HEK293 (cell line): ENCODE results near the gene ALG8.

ENCODE experiments used
- CTCF ChIA-PET: fragments of 350-600 bp; formaldehyde crosslinking; extraction: SDS; loops from one replicate; lab custom pipeline; 2021; ENCODE audit warnings: antibody characterized with exemption; lab: Yijun Ruan, JAX
- POLR2A ChIA-PET: fragments of 300-600 bp; formaldehyde crosslinking; extraction: SDS; loops from one replicate; lab custom pipeline; 2020; ENCODE audit warnings: antibody characterized with exemption, inconsistent platforms; lab: Yijun Ruan, JAX
- H3K27ac ChIP-seq: fragments of 200-500 bp; sonication (Bioruptor generic); 2 replicates; pipeline ENCODE4 v1.5.1; 2014; ENCODE audit warnings: low read depth, low read length, control low read depth, inconsistent platforms; ENCODE audit errors: extremely low read depth
- H3K36me3 ChIP-seq, 2 experiments: fragments of 200-500 bp in 1 of 2; sonication (Bioruptor generic) in 1 of 2; 1 replicate in 1 of 2; 2 replicates in 1 of 2; pipeline ENCODE4 v1.5.1; 2014 to 2017; ENCODE audit warnings: inconsistent platforms in 2 of 2, low read length in 2 of 2; ENCODE audit not compliant: control insufficient read depth in 2 of 2, insufficient read depth in 1 of 2
- H3K4me1 ChIP-seq: fragments of 200-500 bp; sonication (Bioruptor generic); 2 replicates; pipeline ENCODE4 v1.5.1; 2014; ENCODE audit warnings: mild to moderate bottlenecking, low read length, inconsistent platforms; ENCODE audit not compliant: control insufficient read depth, insufficient read depth
- H3K4me3 ChIP-seq: 2 replicates; pipeline ENCODE4 v1.5.1; 2011; ENCODE audit warnings: low read depth, mild to moderate bottlenecking, control low read depth, low read length, moderate library complexity
- H3K9me3 ChIP-seq: fragments of 200-500 bp; sonication (Bioruptor generic); 2 replicates; pipeline ENCODE4 v1.5.1; 2014; ENCODE audit warnings: low read depth, low read length, inconsistent platforms; ENCODE audit not compliant: control insufficient read depth, insufficient read depth
- BCL11A ChIP-seq: fragments of 450-650 bp; formaldehyde crosslinking; IDR thresholded peaks from 2 replicates; pipeline ENCODE4 v1.5.1; 2016; ENCODE audit warnings: low read depth, missing biosample characterization, missing genetic modification characterization
- FEZF1 ChIP-seq: fragments of 450-650 bp; formaldehyde crosslinking; IDR thresholded peaks from 2 replicates; pipeline ENCODE4 v1.5.1; 2016; ENCODE audit warnings: missing biosample characterization, missing genetic modification characterization
- KLF8 ChIP-seq: fragments of 450-650 bp; formaldehyde crosslinking; IDR thresholded peaks from 2 replicates; pipeline ENCODE4 v1.5.1; 2016; ENCODE audit warnings: missing biosample characterization, missing genetic modification characterization
- MZF1 ChIP-seq: fragments of 450-650 bp; formaldehyde crosslinking; IDR thresholded peaks from 2 replicates; pipeline ENCODE4 v1.5.1; 2017; ENCODE audit warnings: missing biosample characterization, missing genetic modification characterization, borderline replicate concordance
- TRIM28 ChIP-seq: IDR thresholded peaks from 2 replicates; pipeline ENCODE4 v1.6.1; 2011; ENCODE audit warnings: low read length, control low read depth, borderline replicate concordance
- ZIC2 ChIP-seq: fragments of 450-650 bp; formaldehyde crosslinking; IDR thresholded peaks from 2 replicates; pipeline ENCODE4 v1.5.1; 2016; ENCODE audit warnings: missing biosample characterization, missing genetic modification characterization
- ZNF10 ChIP-seq: fragments of 450-650 bp; formaldehyde crosslinking; IDR thresholded peaks from 2 replicates; pipeline ENCODE4 v1.5.1; 2017; ENCODE audit warnings: missing biosample characterization, missing genetic modification characterization
- ZNF114 ChIP-seq: fragments of 450-650 bp; formaldehyde crosslinking; IDR thresholded peaks from 2 replicates; pipeline ENCODE4 v1.5.0; 2017; ENCODE audit warnings: missing biosample characterization, missing genetic modification characterization
- ZNF121 ChIP-seq: fragments of 450-650 bp; formaldehyde crosslinking; IDR thresholded peaks from 2 replicates; pipeline ENCODE4 v1.5.1; 2016; ENCODE audit warnings: missing biosample characterization, missing genetic modification characterization
- ZNF423 ChIP-seq: fragments of 450-650 bp; formaldehyde crosslinking; IDR thresholded peaks from 2 replicates; pipeline ENCODE4 v1.5.1; 2016; ENCODE audit warnings: missing biosample characterization, missing genetic modification characterization
- ZNF560 ChIP-seq: fragments of 450-650 bp; formaldehyde crosslinking; IDR thresholded peaks from 2 replicates; pipeline ENCODE4 v1.5.1; 2017; ENCODE audit warnings: missing biosample characterization, missing genetic modification characterization, borderline replicate concordance
- ZNF600 ChIP-seq: fragments of 450-650 bp; formaldehyde crosslinking; IDR thresholded peaks from 2 replicates; pipeline ENCODE4 v1.5.1; 2016; ENCODE audit warnings: missing biosample characterization, missing genetic modification characterization
- ZNF768 ChIP-seq: fragments of 450-650 bp; formaldehyde crosslinking; IDR thresholded peaks from 2 replicates; pipeline ENCODE4 v1.5.1; 2018; ENCODE audit warnings: missing biosample characterization, mild to moderate bottlenecking, missing genetic modification characterization
- ZNF791 ChIP-seq: fragments of 450-650 bp; formaldehyde crosslinking; IDR thresholded peaks from 2 replicates; pipeline ENCODE4 v1.5.1; 2016; ENCODE audit warnings: missing biosample characterization, missing genetic modification characterization
- TF ChIP-seq, protein P1 (sequence below): fragments of 450-650 bp; formaldehyde crosslinking; conservative IDR thresholded peaks from 2 replicates; pipeline ENCODE4 v1.5.1; 2016; ENCODE audit warnings: low read depth, missing biosample characterization, missing genetic modification characterization
- TF ChIP-seq, protein P2 (sequence below): fragments of 450-650 bp; formaldehyde crosslinking; IDR thresholded peaks from 2 replicates; pipeline ENCODE4 v1.5.1; 2016; ENCODE audit warnings: missing biosample characterization, missing genetic modification characterization
- TF ChIP-seq, protein P3 (sequence below): fragments of 450-650 bp; formaldehyde crosslinking; IDR thresholded peaks from 2 replicates; pipeline ENCODE4 v1.5.1; 2016; ENCODE audit warnings: missing biosample characterization, missing genetic modification characterization
- TF ChIP-seq, protein P4 (sequence below): fragments of 450-650 bp; formaldehyde crosslinking; IDR thresholded peaks from 2 replicates; pipeline ENCODE4 v1.5.1; 2016; ENCODE audit warnings: missing biosample characterization, missing genetic modification characterization
- TF ChIP-seq, protein P5 (sequence below): fragments of 450-650 bp; formaldehyde crosslinking; IDR thresholded peaks from 2 replicates; pipeline ENCODE4 v1.5.1; 2016; ENCODE audit warnings: missing biosample characterization, missing genetic modification characterization

The ALG8 gene

DNA sequence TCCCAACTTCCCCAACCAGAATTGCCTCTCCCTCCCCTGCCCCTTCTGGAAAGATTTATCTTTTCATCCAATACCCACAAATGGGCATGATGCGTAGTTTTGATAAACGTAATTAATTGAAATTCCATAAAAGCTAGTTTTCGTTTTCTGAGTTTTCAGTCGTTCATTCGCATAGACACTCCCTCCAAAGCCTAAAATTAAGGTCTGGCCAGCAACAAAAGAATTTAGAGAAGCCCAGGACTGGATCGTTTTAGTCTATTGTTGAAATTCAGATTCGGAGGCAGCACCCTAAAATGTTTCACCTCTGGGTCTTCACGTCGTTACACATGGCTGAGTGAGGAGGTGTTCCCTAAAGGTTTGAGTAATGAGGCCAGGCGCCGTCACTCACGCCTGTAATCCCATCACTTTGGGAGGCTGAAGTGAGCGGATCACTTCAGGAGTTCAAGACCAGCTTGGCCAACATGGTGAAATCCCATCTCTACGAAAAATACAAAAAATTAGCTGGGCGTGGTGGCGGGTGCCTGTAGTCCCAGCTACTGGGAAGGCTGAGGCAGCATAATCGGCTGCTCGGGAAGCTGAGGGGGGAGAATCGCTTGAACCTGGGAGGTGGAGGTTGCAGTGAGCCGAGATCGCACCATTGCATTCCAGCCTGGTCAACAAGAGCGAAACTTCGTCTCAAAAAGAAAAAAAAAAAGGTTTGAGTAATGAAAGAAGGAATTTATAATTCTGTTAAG is 59.2 kb downstream of the ALG8 start (continued):
- TF ChIP-seq, protein P1, sequence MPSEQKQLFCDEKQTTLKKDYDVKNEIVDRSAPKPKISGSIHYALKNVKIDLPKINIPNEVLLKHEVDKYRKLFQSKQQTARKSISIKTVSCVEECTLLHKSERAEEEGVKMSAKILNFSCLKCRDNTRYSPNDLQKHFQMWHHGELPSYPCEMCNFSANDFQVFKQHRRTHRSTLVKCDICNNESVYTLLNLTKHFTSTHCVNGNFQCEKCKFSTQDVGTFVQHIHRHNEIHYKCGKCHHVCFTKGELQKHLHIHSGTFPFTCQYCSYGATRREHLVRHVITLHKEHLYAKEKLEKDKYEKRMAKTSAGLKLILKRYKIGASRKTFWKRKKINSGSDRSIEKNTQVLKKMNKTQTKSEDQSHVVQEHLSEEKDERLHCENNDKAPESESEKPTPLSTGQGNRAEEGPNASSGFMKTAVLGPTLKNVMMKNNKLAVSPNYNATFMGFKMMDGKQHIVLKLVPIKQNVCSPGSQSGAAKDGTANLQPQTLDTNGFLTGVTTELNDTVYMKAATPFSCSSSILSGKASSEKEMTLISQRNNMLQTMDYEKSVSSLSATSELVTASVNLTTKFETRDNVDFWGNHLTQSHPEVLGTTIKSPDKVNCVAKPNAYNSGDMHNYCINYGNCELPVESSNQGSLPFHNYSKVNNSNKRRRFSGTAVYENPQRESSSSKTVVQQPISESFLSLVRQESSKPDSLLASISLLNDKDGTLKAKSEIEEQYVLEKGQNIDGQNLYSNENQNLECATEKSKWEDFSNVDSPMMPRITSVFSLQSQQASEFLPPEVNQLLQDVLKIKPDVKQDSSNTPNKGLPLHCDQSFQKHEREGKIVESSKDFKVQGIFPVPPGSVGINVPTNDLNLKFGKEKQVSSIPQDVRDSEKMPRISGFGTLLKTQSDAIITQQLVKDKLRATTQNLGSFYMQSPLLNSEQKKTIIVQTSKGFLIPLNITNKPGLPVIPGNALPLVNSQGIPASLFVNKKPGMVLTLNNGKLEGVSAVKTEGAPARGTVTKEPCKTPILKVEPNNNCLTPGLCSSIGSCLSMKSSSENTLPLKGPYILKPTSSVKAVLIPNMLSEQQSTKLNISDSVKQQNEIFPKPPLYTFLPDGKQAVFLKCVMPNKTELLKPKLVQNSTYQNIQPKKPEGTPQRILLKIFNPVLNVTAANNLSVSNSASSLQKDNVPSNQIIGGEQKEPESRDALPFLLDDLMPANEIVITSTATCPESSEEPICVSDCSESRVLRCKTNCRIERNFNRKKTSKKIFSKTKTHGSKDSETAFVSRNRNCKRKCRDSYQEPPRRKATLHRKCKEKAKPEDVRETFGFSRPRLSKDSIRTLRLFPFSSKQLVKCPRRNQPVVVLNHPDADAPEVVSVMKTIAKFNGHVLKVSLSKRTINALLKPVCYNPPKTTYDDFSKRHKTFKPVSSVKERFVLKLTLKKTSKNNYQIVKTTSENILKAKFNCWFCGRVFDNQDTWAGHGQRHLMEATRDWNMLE (tag by site-specific recombination), result 0 out of 2 replicates have a peak, but pooled peaks have one; percentile 9
- no peak for TF ChIP-seq ZNF423 (tag by site-specific recombination)

DNA sequence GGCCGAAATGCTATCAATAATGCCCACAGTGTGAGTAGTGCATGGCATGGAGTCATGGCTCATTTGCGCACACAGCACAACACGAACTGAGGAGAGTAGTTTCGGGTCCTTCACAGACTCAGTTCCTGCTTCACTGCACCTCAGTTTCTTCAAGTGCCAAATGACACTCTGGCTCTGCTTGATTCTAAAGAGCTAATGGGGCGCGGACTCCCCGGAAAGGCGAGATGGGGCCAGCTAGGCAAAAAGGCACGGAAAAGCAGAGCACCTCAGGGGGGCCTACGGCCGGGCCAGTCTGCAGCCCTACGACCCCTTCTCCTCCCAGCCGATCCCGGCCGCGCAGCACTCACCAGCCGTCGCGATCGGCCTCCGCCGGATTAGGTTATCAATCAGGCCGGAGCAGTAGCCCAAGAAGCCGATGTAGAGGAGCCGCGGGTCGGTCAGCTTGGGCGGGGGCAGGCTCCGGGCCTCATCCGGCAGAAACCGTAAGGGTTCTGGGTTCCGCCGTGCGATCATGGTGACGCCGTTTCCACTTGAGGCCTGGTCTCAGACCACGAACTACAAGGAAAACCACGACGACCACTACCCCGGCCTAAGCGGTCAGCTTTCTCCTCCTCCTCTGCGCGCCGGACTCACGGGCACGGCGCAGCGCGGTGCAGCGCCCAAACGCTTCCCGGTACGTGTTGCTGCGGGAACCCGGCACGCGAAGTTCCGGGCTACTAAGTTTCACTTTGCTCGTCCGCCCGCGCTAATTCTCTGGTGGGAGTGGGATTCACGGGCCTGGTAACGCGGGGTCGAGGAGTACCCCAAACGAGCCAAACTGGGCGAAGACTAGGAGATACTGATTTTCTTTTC is 60.0 kb downstream of the ALG8 start, which contains the start of gene NDUFC2:
TSS of gene NDUFC2 (minus strand) at position 631 of the 852 bp plus-strand sequence. CDS start at position 513, 118 bp downstream.
- CTCF ChIA-PET, result interaction anchor here (0.6 to 0.8 kb wide), 5 partner anchors 8 to 432 kb away, joined by 3 to 4 read pairs (median 3); no protein-coding TSS in a partner anchor
- POLR2A ChIA-PET, result interaction anchor here (0.6 to 1.4 kb wide), 5 partner anchors 39 to 230 kb away, joined by 3 to 6 read pairs (median 4); partner anchors contain the start of genes INTS4 and KCTD21
- peak within 1 kb of the TSS; percentile 61 for H3K27ac ChIP-seq
- H3K4me3 ChIP-seq, result peak within 1 kb of the TSS; percentile 83
- no peaks in the 10 kb centered on the region for H3K9me3 ChIP-seq
- H3K36me3 ChIP-seq, result peaks cover 0 to 22% of the 10 kb centered on the region in 2 experiments; a peak in 1 of 3 replicates
- peaks cover 3% of the 10 kb centered on the region; the same call in 1 of the 2 replicates for H3K4me1 ChIP-seq
- TF ChIP-seq ZNF600 (tag by site-specific recombination), result peak; percentile 89
- no peak for TF ChIP-seq BCL11A (tag by site-specific recombination)
- TF ChIP-seq, protein P2, sequence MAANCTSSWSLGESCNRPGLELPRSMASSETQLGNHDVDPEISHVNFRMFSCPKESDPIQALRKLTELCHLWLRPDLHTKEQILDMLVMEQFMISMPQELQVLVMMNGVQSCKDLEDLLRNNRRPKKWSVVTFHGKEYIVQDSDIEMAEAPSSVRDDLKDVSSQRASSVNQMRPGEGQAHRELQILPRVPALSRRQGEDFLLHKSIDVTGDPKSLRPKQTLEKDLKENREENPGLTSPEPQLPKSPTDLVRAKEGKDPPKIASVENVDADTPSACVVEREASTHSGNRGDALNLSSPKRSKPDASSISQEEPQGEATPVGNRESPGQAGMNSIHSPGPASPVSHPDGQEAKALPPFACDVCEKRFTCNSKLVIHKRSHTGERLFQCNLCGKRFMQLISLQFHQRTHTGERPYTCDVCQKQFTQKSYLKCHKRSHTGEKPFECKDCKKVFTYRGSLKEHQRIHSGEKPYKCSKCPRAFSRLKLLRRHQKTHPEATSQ, result peak; percentile 90; the same call in 1 of the 2 replicates
- peak; percentile 22; the same call in 1 of the 2 replicates for TF ChIP-seq FEZF1 (tag by site-specific recombination)
- TF ChIP-seq, protein P3, sequence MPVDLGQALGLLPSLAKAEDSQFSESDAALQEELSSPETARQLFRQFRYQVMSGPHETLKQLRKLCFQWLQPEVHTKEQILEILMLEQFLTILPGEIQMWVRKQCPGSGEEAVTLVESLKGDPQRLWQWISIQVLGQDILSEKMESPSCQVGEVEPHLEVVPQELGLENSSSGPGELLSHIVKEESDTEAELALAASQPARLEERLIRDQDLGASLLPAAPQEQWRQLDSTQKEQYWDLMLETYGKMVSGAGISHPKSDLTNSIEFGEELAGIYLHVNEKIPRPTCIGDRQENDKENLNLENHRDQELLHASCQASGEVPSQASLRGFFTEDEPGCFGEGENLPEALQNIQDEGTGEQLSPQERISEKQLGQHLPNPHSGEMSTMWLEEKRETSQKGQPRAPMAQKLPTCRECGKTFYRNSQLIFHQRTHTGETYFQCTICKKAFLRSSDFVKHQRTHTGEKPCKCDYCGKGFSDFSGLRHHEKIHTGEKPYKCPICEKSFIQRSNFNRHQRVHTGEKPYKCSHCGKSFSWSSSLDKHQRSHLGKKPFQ (tag by site-specific recombination), result no peak
- TF ChIP-seq ZNF114 (tag by site-specific recombination), result no peak
- TF ChIP-seq ZNF560, result no peak
- TF ChIP-seq KLF8 (tag by site-specific recombination), result peak; percentile 79
- peak; percentile 24; the same call in 1 of the 2 replicates for TF ChIP-seq ZIC2 (tag by site-specific recombination)
- TF ChIP-seq ZNF10, result peak; percentile 58; the same call in 1 of the 2 replicates
- TF ChIP-seq, protein P4, sequence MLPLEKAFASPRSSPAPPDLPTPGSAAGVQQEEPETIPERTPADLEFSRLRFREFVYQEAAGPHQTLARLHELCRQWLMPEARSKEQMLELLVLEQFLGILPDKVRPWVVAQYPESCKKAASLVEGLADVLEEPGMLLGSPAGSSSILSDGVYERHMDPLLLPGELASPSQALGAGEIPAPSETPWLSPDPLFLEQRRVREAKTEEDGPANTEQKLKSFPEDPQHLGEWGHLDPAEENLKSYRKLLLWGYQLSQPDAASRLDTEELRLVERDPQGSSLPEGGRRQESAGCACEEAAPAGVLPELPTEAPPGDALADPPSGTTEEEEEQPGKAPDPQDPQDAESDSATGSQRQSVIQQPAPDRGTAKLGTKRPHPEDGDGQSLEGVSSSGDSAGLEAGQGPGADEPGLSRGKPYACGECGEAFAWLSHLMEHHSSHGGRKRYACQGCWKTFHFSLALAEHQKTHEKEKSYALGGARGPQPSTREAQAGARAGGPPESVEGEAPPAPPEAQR (tag by site-specific recombination), result 0 out of 2 replicates have a peak, but pooled peaks have one; percentile 58
- TF ChIP-seq ZNF768 (tag by site-specific recombination), result 0 out of 2 replicates have a peak, but pooled peaks have one; percentile 16
- TF ChIP-seq, protein P5, sequence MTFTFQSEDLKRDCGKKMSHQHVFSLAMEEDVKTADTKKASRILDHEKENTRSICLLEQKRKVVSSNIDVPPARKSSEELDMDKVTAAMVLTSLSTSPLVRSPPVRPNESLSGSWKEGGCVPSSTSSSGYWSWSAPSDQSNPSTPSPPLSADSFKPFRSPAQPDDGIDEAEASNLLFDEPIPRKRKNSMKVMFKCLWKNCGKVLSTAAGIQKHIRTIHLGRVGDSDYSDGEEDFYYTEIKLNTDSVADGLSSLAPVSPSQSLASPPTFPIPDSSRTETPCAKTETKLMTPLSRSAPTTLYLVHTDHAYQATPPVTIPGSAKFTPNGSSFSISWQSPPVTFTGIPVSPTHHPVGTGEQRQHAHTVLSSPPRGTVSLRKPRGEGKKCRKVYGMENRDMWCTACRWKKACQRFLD, result no peak
- no peak for TF ChIP-seq MZF1 (tag by site-specific recombination)
- TF ChIP-seq TRIM28, result no peak
- TF ChIP-seq ZNF121 (tag by site-specific recombination), result no peak
- TF ChIP-seq ZNF791 (tag by site-specific recombination), result no peak
